GM10266 (cell line): ENCODE data around the gene HDAC11.

Experiments used
- DNase-seq: peaks from one replicate; pipeline ENCODE4 v3.0.0; 2012; ENCODE audit errors: extremely low spot score
- CTCF ChIP-seq: IDR thresholded peaks from 2 replicates; pipeline ENCODE4 v1.5.1; 2012; ENCODE audit warnings: mild to moderate bottlenecking, low read depth; ENCODE audit not compliant: control insufficient read depth, insufficient read depth; ENCODE audit errors: missing control alignments

HDAC11 gene

GRCh38 chr3:13506239-13506638 is 26.1 kb downstream of the HDAC11 start:
- no peak for TF ChIP-seq CTCF
- no peak for DNase-seq

- DNase-seq: no peak
- TF ChIP-seq CTCF: no peak
Measured at GRCh38 chr3:13506680-13507079, 26.6 kb downstream of the HDAC11 start.

GRCh38 chr3:13507247-13507569 is 27.1 kb downstream of the HDAC11 start:
- no peak for TF ChIP-seq CTCF
- no peak for DNase-seq

- no peak for TF ChIP-seq CTCF
Measured at GRCh38 chr3:13507570-13508339, 27.6 kb downstream of the HDAC11 start.

GRCh38 chr3:13508496-13508895 is 28.4 kb downstream of the HDAC11 start:
- DNase-seq: no peak
- TF ChIP-seq CTCF: no peak

More at GRCh38 chr3:13507570-13508339, 27.6 kb downstream of the HDAC11 start:
- DNase-seq: no peak

- DNase-seq: no peak
- no peak for TF ChIP-seq CTCF
Measured at GRCh38 chr3:13509059-13509815, 29.1 kb downstream of the HDAC11 start.

- TF ChIP-seq CTCF: no peak
- DNase-seq: no peak
Measured at GRCh38 chr3:13509816-13510192, 29.7 kb downstream of the HDAC11 start.
